Measurements from ENCODE around the gene TOM1. TPM values are rescaled to one million over a fixed set of nuclear protein-coding genes. Genes with fewer than 3 reads are reported as not detected.

The TOM1 gene
- total RNA-seq, 2 experiments from 2014 or later = 211 to 219 TPM

- peaks cover 3% of the 10 kb centered on the region for H3K36me3 ChIP-seq (ENCODE audit: insufficient read depth, low read length)
- ATAC-seq (ENCODE audit: poor library complexity) (no peak), DNase-seq (peak in 7 of 14 experiments; percentile 15 to 82 (median 46))
- no peak for TF ChIP-seq CTCF (IDR thresholded peaks at IDR 0.05)
- Mint-ChIP-seq H3K4me3 (peak overlapping the region; percentile 8), H3K4me1 (ENCODE audit: low read depth) (peaks cover 25% of the 10 kb centered on the region), H3K27ac (no peak overlapping the region), H3K36me3 (ENCODE audit: low read depth) (peaks cover 8% of the 10 kb centered on the region), H3K9me3 (no peaks in the 10 kb centered on the region), H3K27me3 (peaks cover 17% of the 10 kb centered on the region)
- no peak overlapping the region for H3K27ac ChIP-seq (ENCODE audit: low read depth in 1 of 2, low read length in 2 of 2)
- peaks cover 31% of the 10 kb centered on the region for H3K4me1 ChIP-seq (ENCODE audit: insufficient read depth, low read length)
- H3K4me3 ChIP-seq (ENCODE audit: low read length) = peak overlapping the region; percentile 4
- intact Hi-C loops (cut with DNase I, micrococcal nuclease) = loop anchor here in 1 of 2 experiments (5.0 kb wide), 2 partner anchors 45 to 870 kb away; no protein-coding TSS in a partner anchor
- H3K27me3 ChIP-seq (ENCODE audit: control insufficient read depth in 1 of 2, insufficient read depth in 2 of 2, low read length in 2 of 2) = no peaks in the 10 kb centered on the region
- CTCF ChIA-PET = interaction anchor here (0.7 kb wide), 1 partner anchor 23 kb away, joined by 3 read pairs; no protein-coding TSS in a partner anchor
- H3K9me3 ChIP-seq (ENCODE audit: control insufficient read depth in 1 of 2, insufficient read depth in 1 of 2, low read length in 2 of 2) = no peaks in the 10 kb centered on the region
- POLR2A ChIA-PET = no interaction called here
Observed at GRCh38 chr22:35352214-35353111, 52.8 kb downstream of the TOM1 start.

DNA sequence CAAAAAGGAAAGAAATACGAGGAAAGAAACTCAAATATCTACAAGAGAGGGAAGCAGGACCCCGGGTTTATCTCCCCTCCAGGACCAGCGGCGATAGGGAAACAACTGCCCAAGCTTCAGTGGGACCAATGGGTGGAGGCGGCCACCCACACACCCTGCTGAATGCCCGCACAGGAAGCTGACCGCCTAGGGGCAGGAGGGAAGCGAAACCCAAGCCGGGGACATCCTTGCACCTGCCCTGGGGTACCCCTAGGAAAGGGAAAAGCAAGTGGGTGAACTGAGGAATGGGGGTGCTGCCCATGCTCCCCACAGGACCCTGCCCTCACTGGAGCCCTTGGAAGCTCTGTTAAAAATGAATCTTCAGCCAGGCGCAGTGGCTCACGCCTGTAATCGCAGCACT, 53.6 kb downstream of the TOM1 start:
- Mint-ChIP-seq H3K9me3 (no peaks in the 10 kb centered on the region), H3K27ac (no peak overlapping the region), H3K4me1 (ENCODE audit: low read depth) (peaks cover 25% of the 10 kb centered on the region), H3K36me3 (ENCODE audit: low read depth) (no peaks in the 10 kb centered on the region), H3K4me3 (no peak overlapping the region), H3K27me3 (peaks cover 17% of the 10 kb centered on the region)
- ChIA-PET CTCF (no interaction called here), POLR2A (no interaction called here)
- no peak overlapping the region for H3K4me3 ChIP-seq (ENCODE audit: low read length)
- intact Hi-C loops (cut with DNase I, micrococcal nuclease) = loop anchor here in 1 of 2 experiments (5.0 kb wide), 2 partner anchors 44 to 869 kb away; no protein-coding TSS in a partner anchor
- TF ChIP-seq CTCF (IDR thresholded peaks at IDR 0.05) = no peak
- H3K27ac ChIP-seq (ENCODE audit: low read depth in 1 of 2, low read length in 2 of 2) = no peak overlapping the region
- DNase-seq (peak in 1 of 14 experiments; percentile 29), ATAC-seq (ENCODE audit: poor library complexity) (no peak)
- no peaks in the 10 kb centered on the region for H3K36me3 ChIP-seq (ENCODE audit: insufficient read depth, low read length)
- peaks cover 31% of the 10 kb centered on the region for H3K4me1 ChIP-seq (ENCODE audit: insufficient read depth, low read length)
- H3K27me3 ChIP-seq (ENCODE audit: control insufficient read depth in 1 of 2, insufficient read depth in 2 of 2, low read length in 2 of 2) = no peaks in the 10 kb centered on the region
- no peaks in the 10 kb centered on the region for H3K9me3 ChIP-seq (ENCODE audit: control insufficient read depth in 1 of 2, insufficient read depth in 1 of 2, low read length in 2 of 2)

GRCh38 chr22:35354068-35354467, 54.4 kb downstream of the TOM1 start:
- no peaks in the 10 kb centered on the region for H3K36me3 ChIP-seq (ENCODE audit: insufficient read depth, low read length)
- H3K4me3 ChIP-seq (ENCODE audit: low read length) = no peak overlapping the region
- TF ChIP-seq CTCF (IDR thresholded peaks at IDR 0.05) = no peak
- no peak for DNase-seq
- no peak overlapping the region for H3K27ac ChIP-seq (ENCODE audit: low read depth in 1 of 2, low read length in 2 of 2)
- Mint-ChIP-seq H3K36me3 (ENCODE audit: low read depth) (no peaks in the 10 kb centered on the region), H3K9me3 (no peaks in the 10 kb centered on the region), H3K4me1 (ENCODE audit: low read depth) (peaks cover 25% of the 10 kb centered on the region), H3K4me3 (no peak overlapping the region), H3K27me3 (peaks cover 17% of the 10 kb centered on the region), H3K27ac (no peak overlapping the region)
- no peaks in the 10 kb centered on the region for H3K27me3 ChIP-seq (ENCODE audit: control insufficient read depth in 1 of 2, insufficient read depth in 2 of 2, low read length in 2 of 2)
- peaks cover 31% of the 10 kb centered on the region for H3K4me1 ChIP-seq (ENCODE audit: insufficient read depth, low read length)
- H3K9me3 ChIP-seq (ENCODE audit: control insufficient read depth in 1 of 2, insufficient read depth in 1 of 2, low read length in 2 of 2) = no peaks in the 10 kb centered on the region
- POLR2A ChIA-PET = no interaction called here
- intact Hi-C loops (cut with DNase I, micrococcal nuclease) = loop anchor here in 1 of 2 experiments (5.0 kb wide), 2 partner anchors 43 to 868 kb away; no protein-coding TSS in a partner anchor
- CTCF ChIA-PET = no interaction called here
- no peak for ATAC-seq (ENCODE audit: poor library complexity)

Measured in CD4-positive, alpha-beta T cell (primary cell).